Left lobe of liver (tissue), 2 donors: Measurements from ENCODE around the gene ANGPTL4. TPM values are rescaled to one million over a fixed set of nuclear protein-coding genes. Genes with fewer than 3 reads are reported as not detected.
"Not testable (repeated sequence)": the region's sequence is repeated elsewhere in the genome, so short reads cannot be mapped to it uniquely, and the experiment has no call there.

Experiments
- ATAC-seq: fragments of 200-7000 bp; cut with Tn5 transposase; one replicate; pipeline ENCODE4 v1.9.1; 2020; ENCODE audit warnings: mild to moderate bottlenecking, moderate library complexity
- DNase-seq: peaks from one replicate; pipeline ENCODE4 v3.0.0-alpha.2; 2020; ENCODE audit warnings: low spot score
- total RNA-seq: library from RNA; stranded (reverse); gene quantifications from one replicate; pipeline ENCODE4 v1.2.1, GENCODE V29; 2021
- donor health status: DM: no; HTN: no; CAD: no; lungs with moderate emphysema.
- donor health status: DM: no; HTN: yes; CAD: no.

The ANGPTL4 gene
- total RNA-seq, 1 donor from 2014 or later: 64.2 TPM

DNA sequence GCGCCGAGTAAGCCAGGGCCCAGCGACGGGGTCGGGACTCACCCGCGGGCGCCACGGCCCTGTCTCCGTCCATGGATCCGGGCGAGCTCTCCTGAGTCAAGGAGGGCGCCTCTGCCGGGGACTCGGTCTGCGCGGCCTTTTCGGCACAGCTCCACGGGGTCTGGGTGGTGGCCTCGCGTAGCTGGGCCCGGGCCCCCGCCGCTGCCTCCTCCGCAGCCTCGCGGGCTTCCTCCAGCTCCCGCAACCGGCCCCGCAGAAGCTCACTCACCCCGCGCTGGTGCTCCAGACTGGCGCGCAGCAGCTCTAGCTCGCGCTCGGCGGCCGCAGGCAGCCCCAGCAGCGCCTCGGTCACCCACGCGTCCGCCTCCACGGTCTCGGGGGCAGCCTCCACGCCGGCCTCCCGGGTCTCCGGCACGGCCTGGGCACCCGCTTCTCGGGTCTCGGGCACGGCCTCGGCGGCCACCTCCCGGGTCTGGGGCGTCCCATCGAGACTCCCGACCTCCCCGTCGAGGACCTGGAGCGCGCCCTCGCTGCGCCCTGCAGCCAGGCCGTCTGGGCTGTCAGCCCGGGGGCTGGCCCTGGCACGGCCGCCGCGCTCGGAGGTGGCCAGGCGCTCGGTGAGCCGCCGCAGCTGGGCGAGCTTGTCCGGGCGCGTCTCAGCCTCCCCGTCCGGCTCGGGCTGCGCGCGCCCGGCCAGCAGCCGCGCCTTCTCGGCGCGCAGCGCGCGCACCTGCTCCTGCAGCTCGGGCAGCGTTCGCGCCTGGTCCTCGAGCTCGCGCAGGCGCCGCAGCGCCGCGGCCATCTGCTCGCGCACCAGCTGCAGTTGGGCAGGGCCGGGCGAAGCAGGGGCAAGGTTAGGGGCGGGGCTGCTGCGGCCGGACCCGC, 29.3 kb upstream of the ANGPTL4 start:
- no peak for DNase-seq

DNA sequence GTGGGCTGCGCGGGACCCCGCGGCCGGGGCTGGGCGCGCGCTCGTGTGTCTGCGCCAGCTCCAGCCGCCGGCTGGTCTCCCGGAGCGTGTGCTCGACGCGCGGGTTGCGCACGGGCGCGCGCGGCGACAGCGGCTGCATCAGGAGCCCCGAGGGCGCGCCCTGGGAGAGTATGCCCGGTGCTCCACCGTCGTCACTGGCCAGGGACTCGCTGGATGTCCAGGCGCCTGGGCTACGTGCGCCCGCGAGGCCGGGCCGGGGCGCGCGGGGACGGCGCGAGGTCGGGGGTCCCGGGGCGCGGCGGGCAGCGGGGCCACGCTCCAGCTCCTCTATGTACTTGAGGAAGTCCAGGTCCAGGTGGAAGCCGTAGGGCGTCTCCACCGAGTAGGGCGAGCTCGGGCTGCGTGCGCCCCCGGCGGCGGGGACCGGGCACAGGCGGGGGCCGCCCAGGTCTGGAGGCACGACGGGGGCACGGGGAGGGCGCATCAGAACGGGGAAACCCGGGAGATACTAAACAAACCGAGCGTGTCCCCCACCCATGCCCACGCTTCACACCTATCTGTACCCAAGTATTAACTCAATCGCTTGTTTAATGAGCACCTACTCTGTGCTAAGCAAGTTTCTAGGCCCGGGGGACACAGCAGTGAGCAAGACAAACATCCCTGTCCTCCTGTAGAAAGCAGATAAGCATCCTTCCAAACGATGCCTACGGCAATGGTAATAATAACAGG, 28.4 kb upstream of the ANGPTL4 start:
- DNase-seq: no peak
- ATAC-seq: no peak

More for the DNA sequence above, 29.3 kb upstream of the ANGPTL4 start:
- ATAC-seq: peak; percentile 88

DNA sequence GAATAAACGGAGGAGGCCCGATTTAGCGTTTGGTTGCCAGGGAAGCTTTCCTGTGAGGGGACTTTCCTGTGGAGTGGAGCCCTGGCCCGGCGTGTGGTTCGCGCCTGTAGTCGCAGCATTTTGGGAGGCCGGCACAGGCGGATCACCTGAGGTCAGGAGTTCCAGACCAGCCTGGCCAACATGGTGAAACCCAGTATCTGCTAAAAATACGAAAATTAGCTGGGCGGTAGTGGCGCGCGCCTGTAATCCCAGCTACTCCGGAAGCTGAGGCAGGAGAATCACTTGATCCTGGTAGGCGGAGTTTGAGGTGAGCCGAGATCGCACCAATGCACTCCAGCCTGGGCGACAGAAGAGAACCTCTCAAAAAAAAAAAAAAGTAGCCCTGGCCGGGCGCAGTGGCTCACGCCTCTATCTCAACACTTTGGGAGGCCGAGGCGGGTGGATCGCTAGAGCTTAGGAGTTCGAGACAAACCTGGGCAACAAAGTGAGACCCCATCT, 27.8 kb upstream of the ANGPTL4 start:
- ATAC-seq (no peak), DNase-seq (no peak)

DNA sequence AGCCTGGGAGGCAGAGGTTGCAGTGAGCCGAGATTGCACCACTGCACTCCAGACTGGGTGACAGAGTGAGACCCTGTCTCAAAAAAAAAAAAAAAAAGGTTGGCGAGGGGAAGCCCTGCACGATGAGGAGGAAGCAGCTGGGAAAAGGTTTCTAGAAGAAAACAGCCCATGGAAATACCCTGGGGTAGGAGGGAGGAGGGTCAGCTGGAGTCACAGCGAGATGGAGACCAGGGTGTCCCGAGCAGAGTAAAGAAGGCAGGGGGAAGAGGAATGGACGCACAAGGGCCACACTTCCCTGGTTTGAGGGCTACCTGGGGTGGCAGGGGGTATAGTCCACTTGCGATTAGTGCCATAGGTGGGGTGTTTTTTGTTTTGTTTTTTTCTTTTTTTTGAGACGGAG, 27.3 kb upstream of the ANGPTL4 start:
- DNase-seq (no peak), ATAC-seq (no peak)

DNA sequence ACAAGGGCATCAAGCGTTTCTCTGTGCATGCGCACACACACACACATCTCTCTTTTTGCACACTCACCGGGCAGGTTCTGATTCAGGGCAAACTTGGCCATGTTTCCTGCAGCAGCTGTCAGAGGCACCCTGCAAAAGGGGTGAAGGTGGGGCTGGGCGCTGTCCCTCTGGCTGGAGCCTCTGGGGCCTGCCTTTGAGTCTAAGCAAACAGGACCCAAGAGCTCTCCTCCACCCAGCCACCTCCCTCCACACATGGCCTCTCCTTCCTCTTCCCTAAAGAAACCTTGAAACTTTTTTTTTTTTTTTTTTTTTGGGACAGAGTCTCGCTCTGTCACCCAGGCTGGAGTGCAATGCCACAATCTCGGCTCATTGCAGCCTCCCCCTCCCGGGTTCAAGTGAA, 26.2 kb upstream of the ANGPTL4 start:
- no peak for DNase-seq
- ATAC-seq: no peak

DNA sequence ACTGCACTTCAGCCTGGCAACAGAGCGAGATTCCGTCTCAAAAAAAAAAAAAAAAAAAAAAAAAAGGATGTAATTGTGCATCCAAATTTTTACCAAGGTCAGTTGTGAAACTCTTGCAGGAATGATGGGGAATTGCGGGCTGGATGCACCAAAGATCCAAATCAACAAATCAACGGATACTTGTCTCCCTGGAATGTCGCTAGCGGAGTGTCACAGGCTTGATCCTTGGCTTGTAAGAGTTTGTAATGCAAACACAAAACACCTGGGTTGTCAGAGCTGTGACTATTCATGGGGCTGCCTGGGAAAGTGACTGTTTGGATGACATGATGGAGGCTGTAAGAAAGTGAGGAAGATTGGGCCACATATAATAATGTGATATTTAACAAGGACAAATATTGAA, 25.1 kb upstream of the ANGPTL4 start:
- no peak for DNase-seq
- no peak for ATAC-seq

DNA sequence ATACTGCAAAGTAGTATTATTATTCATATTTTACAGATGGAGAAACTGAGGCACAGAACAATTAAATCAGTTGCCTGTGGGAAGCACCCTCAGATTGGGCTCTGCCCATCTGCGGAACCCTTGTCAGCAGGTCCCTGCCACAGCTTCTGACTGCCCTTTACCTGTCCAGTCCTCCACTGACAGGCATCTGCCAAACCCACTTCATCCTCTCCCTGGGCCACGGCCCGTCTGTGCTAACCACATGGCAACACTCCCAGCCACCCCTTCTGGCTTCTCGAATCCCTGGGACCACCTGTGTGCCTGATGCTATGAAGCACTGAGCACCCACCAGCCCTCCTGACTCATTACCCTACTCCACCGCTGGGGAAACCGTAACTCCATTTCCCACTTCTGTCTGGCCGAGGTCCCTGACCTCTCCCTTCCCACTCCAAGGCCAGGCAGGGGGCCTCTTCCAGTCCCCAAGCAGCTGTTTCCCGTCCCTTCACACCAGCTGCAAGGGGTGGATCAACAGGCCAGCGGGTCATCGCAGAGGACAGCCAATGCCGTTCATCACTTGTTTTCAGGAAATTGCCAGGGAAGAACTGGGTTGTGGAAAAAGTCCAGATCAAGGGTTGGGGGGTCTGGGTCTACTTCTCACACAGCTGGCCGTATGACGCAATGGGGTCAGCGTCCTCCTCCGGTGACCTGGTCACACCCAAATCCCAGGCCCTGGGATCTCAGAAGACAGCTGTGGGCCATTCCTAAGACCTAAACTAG, 23.4 kb upstream of the ANGPTL4 start:
- peak; percentile 25 for ATAC-seq

DNA sequence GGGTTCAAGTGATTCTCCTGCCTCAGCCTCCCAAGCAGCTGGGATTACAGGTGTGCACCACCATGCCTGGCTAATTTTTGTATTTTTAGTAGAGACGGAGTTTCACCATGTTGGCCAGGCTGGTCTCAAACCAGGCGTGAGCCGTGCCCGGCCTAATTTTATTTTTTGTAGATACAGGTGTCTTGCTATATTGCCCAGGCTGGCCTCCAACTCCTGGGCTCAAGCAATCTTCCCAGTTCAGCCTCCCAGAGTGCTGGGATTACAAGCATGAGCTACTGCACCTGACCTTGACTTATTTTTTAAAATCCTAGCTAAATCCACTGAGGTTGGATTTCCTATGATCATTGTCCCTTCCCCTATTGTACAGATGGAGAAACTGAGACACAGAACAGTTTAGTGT, 22.5 kb upstream of the ANGPTL4 start:
- ATAC-seq, DNase-seq: not testable (repeated sequence)

More for the DNA sequence above, 23.4 kb upstream of the ANGPTL4 start:
- peak; percentile 56 for DNase-seq

DNA sequence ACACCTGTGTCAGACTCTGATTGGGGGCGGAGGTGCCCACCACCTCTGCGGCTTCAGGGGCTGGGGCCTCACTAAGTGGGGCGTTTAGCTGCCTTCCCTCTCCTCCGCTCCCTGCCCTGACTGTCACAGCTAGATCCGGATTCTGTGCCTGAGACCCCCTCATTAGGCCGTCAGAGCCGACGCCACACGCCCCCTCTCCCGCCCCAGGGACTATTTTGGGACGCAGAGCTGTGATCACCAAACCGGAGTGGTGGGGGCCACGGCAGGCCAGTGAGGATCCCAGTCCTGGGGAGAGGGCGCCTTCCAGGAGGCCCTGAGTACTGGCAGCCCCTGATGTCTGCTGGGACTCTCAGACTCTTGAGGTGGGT, 21.7 kb upstream of the ANGPTL4 start:
- no peak for DNase-seq
- no peak for ATAC-seq

DNA sequence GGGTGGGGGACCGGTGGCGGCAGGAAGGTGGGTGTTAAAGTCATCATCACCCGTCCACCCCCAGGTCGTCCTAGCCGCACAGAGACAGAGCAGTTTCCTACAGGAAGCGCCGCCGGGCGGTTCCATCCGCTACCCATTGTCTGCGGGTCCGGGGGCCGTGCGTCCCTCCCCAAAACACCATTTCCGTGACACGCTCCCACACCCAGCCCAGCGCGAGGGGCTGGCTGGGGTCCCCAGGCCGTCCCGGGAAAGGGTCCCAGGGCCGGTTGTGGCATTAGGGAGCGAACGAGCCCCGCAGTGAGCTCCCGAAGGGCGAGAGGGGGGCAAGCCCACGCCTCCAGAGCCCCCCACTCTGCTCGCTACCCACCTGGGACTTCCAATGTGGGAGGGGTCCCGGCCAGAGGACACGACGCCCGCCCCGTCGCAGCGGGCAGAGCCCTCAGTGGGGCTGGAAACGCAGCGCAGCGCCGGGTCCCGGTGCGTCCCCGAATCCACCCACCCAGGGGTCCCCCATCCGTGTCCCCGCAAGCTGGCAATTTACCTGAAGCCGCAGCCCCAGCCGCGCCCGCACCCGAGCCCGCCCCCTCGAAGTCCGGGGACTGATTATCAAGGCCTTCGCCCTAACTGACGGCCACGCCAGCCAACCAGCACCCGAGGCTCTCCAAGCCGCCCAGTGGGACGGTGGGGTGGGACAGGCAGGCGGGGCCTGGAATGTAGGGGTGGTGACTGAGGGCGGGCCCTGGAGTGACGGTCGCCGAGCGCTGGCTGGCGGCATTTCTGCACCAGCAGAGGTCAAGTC, 21.1 kb upstream of the ANGPTL4 start, which contains the start of gene KANK3:
TSS of gene KANK3 (minus strand) at position 579 of the 799 bp plus-strand sequence. CDS start 5,434 bp downstream, outside the sequence.
- peak; percentile 98 for ATAC-seq
- peak; percentile 99 for DNase-seq

DNA sequence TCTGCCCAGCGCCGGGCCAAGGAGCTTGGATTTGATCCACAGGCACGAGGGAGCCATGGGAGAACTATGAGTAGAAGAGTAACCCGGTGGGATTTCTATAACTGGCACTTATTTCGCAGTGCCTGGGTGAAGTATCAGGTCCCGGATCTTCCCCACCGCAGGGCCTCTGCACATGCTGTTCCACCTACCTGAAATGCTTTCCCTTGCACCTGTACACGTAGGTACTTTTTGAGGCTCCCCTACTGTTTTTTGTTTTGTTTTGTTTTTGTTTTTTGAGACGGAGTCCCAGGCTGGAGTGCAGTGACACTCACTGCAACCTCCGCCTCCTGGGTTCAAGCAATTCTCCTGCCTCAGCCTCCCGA, 20.5 kb upstream of the ANGPTL4 start:
- DNase-seq (no peak), ATAC-seq (no peak)

DNA sequence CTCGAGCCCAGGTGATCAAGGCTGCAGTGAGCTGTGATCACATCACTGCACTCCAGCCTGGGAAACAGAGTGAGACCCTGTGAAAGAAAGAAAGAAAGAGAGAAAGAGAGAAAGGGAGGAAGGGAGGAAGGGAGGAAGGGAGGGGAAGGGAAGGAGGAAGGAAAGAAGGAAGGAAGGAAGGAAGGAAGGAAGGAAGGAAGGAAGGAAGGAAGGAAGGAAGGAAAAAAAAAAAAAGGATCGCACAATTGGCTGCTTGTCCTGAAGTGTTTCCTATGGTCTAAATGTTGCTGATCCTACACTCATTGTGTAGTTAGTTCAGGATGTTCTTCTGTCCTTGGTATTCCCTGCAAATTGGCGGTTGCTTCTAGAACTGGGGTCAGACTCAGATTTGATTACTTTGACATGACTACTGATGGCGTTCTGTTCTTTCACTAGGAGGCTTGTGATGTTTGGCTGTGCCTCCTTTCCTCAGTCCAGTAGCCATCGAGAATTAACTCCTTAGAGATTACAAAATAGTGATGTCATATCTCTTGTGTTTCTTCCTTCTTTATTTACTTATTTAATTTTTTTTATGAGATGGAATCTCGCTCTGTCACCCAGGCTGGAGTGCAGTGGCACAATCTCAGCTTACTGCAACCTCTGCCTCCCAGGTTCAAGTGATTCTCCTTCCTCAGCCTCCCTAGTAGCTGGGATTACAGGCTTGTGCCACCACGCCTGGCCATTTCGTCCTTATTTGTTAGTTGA, 14.2 kb upstream of the ANGPTL4 start:
- ATAC-seq, DNase-seq: not testable (repeated sequence)

DNA sequence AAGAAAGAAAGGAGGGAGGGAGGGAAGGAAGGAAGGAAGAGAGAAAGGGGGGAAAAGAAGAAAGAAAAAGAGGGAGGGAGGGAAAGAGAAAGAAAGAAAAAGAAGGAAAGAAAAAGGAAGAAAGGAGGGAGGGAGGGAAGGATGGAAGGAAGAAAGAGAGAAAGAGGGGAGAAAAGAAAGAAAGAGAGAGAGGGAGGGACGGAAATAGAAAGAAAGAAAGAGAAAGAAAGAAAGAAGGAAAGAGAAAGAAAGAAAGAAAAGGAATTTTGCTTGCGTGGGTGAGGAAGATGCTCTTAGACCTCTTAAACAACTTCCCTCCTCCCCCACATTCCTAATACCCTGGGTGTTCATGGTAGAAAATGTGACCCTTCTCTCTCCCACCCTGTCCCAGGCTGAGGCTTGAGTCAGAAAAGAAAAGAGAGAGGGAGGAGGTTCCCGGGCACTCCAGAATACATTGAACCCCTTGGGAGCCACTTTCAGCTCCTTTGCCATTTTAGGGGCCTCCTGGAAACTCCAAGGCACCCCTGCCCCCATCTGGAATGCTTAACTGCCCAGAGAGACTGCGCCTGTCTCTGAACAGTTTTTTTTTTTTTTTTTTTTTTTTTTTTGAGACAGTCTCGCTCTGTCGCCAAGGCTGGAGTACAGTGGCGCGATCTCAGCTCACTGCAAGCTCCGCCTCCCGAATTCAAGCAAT, 11.7 kb upstream of the ANGPTL4 start:
- no peak for ATAC-seq
- DNase-seq: no peak

DNA sequence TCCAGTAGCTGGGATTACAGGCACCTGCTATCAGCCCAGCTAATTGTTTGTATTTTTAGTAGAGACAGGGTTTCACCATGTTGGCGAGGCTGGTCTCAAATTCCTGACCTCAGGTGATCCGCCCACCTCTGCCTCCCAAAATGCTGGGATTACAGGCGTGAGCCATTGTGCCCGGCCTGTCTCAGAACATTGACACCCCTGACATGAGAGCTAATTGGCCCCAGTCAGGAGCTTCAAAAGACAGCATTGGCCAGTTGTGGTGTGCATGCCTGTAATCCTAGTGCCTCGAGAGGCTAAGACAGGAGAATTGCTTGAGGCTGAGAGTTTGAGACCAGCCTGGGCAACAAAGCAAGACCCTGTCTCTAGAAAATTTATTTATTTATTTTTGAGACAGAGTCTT, 11.1 kb upstream of the ANGPTL4 start:
- DNase-seq, ATAC-seq: not testable (repeated sequence)

DNA sequence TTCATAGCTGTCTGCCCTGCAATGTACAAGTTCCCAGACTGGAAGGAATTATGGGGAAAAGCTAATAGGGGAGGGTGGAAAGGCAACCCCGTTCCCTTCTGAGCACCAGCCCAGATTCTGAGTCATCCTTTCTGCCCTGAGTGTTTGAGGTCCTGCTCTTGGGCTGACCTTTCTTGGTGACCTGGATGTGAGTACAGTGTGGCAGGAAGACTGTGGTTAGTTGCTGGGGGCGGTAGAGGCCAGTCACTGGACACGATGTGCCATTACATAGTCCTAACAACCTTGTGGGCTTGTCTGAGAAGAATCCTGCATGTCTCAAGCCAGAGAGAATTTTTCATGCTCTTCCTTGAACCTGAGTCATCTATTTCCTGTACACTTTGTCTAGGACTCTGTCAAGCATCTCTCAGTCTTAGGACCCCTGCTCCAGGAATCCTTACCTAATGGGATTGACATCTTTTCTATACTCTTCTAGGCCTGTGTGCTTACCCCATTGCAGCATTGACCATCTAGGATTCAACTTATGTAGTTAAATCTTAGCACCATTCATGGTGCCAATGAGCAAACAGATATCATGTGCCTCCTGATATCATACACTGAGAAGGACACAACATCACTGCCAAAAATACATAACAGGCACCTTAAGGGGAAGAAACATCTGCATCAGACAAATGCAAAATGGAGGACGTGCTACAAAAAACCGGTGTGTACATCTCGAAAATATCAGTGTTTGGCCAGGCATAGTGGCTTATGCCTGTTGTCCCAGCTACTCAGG, 8.1 kb upstream of the ANGPTL4 start:
- DNase-seq: peak; percentile 57
- peak; percentile 47 for ATAC-seq

DNA sequence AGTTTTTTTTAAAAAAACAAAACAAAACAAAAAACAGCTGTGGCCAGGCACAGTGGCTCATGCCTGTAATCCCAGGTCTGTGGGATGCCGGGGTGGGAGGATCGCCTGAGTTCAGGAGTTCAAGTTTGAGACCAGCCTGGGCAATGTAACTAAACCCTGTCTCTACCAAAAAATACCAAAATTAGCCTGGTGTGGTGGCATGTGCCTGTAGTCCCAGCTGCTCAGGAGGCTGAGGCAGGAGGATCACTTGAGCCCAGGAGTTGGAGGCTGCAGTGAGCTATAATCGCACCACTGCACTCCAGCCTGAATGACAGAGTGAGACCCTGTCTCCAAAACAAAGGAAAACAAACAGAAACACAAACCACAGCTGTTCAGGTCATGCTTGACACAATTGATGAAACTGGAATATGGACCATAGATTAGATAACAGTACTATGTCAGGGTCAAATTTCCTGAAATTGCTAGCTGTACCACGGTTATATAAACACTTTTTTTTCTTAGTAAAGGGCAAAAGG, 6.9 kb upstream of the ANGPTL4 start:
- ATAC-seq (peak; percentile 14), DNase-seq (no peak)

DNA sequence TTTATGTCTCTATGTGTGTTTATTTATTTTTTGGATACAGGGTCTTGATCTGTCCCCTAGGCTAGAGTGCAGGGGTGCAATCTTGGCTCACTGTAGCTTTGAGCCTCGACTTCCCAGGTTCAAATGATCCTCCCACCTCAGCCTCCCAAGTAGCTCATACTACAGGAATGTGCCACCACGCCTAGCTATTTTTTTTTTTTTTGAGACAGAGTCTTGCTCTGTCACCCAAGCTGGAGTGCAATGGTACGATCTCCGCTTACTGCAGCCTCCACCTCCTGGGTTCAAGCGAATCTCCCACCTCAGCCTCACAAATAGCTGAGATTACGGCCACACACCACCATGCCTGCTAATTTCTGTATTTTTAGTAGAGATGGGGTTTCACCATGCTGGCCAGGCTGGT, 5.0 kb upstream of the ANGPTL4 start:
- DNase-seq: no peak

DNA sequence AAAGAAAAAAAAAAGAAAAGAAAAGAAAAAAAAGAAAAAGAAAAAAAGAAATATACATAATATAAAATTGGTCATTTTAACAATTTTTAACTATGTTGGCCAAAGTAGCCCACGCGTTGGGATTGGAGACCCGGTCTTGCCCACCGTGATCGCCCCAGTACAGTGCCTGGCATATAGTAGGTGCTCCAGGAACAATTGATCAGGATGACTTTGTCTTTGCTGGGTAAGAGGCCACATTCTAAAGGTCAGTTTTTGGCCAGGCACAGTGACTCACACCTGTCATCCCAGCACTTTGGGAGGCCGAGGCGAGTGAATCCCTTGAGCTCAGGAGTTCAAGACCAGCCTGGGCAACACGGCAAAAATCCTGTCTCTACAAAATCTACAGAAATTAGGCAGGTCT, 3.8 kb upstream of the ANGPTL4 start:
- DNase-seq (no peak), ATAC-seq (no peak)

More for the DNA sequence above, 5.0 kb upstream of the ANGPTL4 start:
- no peak for ATAC-seq
